GM19463 (cell line): ENCODE data around the gene GTF3C2.
"Not testable (repeated sequence)": the region's sequence is repeated elsewhere in the genome, so short reads cannot be mapped to it uniquely, and the experiment has no call there.

Experiments used
- ATAC-seq: cut with Tn5 transposase; IDR thresholded peaks from one replicate; pipeline ENCODE4 v1.9.1; 2021; ENCODE audit warnings: mild to moderate bottlenecking, moderate library complexity; ENCODE audit not compliant: unreplicated experiment

The GTF3C2 gene

DNA sequence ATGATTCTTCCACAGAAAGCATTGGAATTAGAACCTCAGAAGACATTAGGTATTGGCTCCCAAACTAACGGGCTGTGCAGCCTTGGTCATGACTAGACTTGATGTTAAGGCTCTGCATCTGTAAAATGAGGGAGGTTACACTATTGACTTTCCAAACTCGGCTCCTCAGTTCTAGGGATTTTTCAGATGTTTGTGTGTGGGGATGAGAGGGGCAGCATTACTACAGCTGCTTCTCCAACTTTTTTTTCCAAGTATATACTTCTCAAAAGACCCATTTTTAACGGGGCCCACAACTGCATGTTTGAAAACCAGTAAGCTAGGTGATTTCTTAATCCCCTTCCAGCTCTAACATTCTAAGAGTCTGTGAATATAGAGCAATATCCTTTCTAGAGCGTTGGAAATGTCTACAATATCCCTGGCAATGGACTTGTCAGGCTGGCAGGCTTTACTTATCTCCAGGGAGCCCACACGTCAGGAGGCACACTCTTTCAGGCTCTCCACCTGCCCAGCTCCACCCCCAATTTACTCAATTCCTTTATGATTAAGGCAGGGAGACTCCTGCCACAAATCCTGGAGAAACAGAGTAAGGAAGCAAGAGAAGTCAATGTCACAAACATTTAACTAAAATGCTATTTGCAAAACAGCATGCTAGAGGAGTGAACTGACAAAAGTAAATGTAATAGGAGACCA, 32.8 kb downstream of the GTF3C2 start:
- no peak for ATAC-seq

DNA sequence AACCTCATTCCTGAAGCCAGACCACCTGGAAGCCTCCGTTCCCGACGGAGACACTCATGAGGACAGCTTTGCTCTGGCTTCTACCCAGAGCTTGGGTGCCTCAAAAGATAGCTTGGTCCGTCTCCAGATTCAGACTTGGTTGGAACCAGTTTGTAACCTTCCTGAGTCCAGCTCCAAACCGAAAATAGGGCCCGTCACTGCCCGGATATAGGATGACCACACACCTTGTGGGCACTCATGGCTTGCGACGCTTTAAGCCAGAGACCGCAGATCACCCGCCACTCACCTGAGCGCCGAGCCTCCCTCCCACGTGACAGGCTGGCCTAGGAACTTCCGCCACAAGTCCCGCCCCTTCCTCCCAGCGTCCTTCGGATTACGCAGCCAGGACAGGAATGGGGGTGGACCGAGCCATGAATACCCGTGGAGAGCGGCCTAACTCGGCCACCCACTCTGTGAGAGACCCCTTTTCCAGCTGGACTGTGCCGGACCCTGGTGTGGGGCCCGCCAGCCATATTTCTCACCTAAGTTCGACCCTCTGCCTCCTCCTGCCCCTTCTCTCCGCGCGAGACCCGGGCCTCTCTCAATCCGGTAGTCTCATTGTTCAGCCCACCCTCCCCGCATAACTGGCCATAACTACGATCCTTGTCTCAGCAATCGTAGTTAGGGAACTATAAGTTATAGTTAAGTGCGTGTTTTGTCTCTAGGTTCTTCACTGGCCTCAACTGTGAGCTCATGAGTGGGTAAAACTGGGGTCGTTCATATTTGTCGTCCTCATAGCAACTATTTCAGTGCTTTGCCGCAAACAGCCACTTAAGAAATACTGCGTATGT, 33.6 kb downstream of the GTF3C2 start, which contains the start of gene MPV17:
TSS of gene MPV17 (minus strand) at position 332 of the 830 bp plus-strand sequence. CDS start 580 bp downstream, outside the sequence.
- peak; percentile 96 for ATAC-seq

DNA sequence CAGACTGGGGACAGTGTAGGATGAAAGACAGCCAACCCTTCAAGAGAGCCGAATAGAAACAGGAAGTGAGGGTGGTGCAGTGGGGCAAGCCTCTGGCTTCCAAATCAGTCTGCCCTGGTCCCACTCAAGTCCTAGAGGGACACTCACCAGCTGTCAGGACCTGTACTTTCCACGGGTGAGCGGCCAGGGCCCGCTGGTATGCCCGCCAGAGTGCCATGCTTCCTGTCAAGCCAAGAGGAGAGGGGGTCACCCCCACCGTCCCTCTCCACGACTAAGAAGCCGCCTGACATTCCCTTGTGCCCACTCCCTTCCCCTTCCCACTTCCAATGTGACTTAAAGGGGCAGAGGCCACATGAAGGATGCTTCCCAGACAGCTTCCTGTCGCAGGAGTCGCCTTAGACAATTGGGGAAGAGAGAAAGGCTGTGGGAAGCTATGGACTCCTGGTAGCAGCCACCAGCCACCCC, 34.2 kb downstream of the GTF3C2 start:
- no peak for ATAC-seq

DNA sequence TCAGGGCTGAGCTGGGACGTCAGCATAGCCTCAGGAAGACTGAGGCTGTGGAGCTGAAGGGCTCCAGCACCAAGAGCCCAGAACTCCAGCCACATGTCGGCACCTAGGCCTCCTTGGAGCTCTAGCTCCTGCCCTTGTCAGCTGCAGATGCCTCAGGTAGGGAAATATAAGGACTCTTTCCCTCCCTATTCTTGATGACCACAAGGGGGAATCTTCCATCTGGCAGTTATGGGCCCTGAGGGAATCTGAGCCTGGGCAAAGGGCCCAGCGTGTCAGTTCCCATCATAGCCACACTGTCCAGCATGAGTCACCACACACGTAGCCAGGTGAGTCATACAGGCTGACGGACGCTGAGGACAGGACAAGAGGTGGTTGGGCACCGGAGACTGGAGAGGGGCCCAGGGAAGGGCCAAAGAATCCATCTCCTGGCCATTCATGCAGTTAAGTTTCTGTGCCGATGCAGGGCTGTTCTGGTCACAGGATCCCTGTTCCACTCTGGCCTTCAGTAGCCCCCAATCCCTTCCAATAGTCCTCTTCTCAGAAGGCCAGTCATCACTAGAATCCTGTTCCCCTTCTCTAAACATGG, 35.5 kb downstream of the GTF3C2 start:
- no peak for ATAC-seq

DNA sequence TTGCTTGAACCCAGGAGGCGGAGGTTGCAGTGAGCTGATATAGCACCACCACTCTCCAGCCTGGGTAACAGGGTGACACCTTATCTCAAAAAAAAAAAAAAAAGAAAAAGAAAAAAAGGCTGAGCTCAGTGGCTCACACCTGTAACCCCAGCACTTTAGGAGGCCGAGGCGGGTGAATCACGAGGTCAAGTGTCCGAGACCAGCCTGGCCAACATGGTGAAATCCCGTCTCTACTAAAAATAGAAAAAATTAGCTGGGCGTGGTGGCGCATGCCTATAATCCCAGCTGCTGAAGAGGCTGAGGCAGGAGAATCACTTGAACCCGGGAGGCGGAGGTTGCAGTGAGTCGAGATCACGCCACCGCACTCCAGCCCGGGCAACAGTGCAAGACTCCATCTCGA, 36.7 kb downstream of the GTF3C2 start:
- ATAC-seq = not testable (repeated sequence)

DNA sequence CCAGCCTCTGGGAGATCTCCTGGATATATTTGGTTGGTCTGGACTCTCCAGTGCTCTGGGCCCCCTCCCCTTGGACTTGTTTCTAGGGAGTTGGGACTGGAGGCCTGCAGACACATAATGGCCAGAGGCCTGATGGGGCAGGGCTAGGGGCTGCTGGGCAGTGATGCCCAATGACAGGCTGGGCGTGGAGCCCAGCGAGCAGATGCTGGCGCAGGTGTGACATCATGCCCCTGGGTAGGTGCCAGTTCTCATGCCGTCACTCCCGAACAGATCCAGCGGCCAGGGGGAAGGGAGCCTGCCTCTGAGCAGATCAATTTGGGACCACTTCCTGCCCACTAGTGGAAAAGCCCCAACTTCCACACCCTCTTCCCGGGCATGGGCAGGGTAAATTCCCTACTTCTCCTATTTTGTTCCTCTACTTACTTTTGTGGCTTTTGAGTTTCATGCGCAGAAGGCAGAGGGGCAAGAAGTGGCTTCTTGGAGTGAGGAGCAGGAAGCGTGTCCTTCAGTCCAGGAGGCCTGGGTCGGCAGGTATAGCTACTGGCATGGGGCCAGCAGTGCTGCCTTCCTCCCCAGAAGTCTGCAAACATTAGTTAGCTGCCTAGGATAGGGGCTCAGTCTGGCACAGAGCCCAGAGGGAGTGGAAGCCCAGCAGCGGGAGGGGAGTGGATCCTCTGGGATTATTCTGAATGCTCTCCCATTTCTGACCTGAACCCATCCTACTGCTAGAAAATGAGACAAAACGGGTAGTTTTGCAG, 39.7 kb downstream of the GTF3C2 start:
- no peak for ATAC-seq

DNA sequence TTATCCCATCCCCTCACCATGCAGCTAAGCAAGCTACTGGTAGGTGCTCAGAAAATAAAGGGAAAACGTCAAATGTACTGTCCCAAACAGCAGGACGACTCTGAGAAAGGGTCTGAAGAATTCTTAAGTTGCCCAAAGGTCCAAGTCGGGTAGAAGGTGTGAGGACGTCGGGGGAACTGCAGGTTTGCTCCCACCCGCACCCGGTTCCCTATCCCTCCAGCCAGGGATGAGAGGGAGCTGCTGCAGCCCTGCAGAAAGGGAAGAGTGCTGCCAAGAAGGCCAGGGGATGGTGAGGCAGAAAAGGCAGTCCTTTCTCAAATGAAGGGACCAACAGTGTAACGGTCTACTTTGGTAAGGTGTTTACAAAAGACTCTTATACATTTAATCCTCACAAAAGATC, 41.4 kb downstream of the GTF3C2 start:
- ATAC-seq = no peak

DNA sequence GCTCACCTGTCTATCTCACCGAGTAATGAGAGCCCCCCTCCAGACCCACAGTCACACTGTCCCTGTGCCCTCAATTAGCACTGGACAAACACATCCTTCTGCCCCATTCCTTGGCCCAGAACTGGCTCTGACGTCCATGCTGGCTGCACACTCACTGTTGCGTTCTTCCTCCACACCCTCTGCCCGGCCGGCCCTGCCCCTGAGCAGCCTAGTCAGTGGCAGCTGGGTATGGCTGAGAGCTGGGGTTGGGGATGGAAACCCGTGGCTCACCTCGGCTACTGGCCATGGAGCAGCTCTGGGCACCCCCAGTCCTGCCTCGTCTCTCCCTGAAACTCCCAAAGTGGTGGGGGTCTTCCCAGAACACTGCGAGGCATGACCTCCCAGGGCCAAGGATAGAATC, 41.9 kb downstream of the GTF3C2 start:
- no peak for ATAC-seq

DNA sequence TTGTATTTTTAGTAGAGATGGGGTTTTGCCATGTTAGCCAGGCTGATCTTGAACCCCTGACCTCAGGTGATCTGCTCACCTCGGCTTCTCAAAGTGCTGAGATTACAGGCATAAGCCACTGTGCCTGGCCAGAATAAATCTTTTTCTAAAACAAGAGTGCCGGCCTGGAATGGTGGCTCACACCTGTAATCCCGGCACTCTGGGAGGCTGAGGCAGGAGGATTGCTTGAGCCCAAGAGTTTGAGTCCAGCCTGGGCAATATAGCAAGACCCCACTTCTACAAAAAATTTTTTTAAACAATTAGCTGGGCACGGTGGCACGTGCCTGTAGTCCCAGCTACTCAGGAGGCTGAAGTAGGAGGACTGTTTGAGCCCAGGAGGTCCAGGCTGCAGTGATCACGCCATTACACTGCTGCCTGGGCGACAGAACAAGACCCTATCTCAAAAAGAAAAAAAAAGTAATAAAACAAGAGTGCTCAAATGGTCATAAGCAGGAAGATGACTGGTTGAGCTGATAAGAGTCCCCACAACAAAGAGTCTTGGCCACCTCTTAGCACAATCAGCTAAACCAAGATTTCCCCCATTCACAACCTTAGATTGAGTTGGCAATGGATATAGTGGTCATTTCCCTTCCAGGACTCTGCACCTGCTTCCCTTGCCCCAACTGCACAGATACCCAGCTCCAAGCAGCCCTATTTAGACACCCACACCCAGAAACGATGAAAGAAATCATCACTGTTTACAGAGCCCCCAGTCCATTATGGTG, 42.5 kb downstream of the GTF3C2 start:
- ATAC-seq = no peak

DNA sequence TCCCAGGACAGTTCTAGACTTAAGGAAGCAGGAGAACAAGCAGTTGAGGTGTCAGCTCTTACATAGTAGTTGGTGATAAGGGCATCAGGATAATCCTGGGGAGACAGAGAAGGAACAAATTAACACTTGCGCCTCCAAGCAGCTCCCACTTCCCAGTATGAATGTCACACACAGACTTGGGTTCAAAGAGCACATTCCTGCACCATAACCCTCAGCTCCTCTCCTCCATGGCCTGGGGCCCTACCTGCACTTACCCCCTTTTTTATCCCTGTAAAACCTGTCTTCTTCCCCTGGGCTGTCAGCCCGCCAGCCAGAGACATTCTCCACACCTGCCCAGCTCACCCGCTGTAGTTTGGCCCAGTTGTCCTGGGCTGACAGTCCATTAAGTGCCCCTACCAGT, 44.4 kb downstream of the GTF3C2 start:
- ATAC-seq = no peak

DNA sequence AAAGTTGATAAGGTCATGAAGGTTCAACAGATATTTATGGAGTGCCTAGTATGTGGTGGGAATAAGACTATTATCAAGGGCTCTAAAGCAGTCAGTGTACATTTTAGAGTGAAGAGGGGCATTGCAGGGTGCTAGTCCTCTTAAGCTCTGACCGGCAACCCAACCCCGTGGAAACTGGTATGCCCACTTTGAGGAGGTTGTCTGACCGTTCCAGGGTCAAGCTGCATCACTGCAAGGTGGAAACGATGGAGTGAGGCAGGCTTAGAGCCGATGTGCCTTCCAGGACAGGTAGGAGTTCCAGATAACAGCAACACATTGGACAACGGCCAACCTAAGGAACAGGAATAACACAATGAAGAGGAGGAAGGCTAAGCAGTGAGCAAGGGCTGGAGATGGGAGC, 46.9 kb downstream of the GTF3C2 start:
- no peak for ATAC-seq

DNA sequence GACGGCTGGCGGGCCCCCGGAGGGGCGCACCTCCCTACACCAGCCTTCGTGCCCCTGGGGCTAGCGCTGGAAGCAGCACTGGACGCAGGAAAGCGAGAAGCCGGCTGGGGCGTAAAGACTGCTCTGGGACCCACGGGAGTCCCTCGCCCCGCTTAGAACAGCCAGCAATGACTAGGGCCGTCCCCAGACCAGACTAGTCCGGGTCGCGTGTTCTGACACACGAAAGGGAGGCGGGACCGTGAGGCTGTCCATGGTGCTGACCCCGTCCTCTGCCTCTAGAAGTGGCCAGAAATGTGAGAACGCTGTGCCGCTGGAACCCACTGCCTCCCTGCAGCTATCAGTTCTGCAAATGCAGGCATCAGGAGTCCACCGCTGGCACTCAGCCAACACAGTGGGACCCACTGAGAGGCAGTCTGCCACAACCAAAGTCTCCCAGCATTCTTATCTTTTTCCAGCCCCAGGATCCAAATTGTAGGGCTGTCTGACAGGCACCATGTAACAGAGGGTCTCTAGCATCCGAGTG, 48.1 kb downstream of the GTF3C2 start, which contains the start of gene UCN:
TSS of gene UCN (minus strand) at position 87 of the 523 bp plus-strand sequence. CDS start 550 bp downstream, outside the sequence.
- ATAC-seq = no peak

DNA sequence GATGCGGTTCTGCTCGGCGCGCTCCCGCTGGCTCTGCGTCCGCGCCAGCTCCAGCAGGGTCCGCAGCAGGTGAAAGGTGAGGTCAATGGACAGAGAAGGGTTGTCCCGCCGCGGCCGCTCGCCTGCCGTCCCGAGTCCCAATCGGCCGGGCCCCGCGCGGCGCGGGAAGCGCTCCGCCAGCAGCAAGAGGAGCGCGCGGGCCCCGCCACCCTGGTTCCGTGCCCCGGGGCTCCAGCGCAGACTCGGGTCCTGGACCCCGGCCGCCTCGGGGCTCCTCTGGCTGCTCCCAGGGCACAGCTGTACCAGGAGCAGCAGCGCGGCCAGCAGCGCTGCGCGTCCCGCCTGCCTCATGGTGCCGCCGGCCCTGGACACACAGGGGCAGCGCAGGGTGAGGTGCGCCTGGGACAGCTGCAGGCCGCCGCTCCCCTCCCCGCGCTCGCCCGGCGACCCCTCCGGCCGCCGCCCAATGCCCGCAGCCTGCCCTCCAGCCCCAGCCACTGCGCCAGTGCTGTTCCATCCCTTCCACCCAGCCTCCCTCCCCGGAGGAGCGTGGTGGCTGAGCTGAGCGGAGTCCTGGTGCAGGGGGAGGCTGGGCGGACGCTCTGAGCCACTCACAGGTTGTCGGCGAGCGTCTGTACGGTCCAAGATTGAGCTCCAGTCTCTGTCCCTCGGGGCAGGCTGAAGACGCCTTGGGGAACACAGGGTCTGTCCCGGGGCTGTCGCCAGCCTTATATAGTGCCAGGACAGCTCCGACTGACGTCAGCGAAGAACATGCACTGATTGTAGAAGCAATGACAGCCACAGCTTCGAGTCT, 48.8 kb downstream of the GTF3C2 start:
- no peak for ATAC-seq

DNA sequence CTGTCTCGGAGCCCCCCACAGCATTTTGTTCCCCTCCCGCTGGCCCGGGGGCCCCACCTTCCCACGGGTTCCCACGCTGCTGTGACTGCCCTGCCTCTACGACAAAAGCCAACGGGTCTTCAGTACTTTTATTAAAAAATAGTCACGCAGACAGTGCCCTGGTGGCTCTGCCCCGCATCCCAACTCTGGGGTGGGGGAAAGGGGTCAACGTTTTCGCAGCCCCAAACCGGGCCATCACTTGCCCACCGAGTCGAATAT, 49.3 kb downstream of the GTF3C2 start:
- ATAC-seq = no peak

DNA sequence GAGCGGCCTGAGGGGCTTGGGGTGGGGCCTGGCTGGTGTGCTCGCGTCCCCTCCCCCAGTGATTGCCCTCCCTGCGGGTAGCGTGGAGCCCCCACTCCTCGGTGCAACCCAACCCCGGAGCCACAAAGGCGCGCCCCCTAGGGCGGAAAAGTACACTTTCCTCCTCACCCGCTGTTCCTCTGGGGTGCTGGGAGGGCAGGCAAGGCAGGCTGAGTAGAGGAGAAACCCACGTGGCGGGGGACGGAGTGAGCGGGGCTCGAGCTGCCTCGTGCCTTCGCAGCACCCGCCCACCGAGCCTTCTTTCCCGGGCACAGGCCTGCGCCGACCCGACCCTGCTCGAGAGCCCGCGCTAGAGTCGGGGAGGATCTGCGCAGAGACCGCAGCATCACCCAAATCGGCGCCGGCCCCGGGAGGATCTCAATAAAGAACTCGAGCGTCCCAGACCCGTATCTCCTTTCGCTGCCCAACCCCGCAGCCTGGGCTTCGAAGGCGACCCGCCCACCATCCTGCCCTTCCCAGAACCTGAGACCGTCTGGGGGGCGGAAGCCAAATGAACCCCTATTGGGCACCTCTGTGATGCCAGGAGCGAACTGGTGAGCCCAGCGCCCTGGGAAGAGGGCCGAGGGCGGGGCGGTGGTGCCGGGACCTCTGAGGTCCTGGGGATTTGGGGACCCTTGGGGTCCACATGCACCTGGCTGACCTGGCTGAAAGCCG, 49.8 kb downstream of the GTF3C2 start:
- ATAC-seq = no peak

DNA sequence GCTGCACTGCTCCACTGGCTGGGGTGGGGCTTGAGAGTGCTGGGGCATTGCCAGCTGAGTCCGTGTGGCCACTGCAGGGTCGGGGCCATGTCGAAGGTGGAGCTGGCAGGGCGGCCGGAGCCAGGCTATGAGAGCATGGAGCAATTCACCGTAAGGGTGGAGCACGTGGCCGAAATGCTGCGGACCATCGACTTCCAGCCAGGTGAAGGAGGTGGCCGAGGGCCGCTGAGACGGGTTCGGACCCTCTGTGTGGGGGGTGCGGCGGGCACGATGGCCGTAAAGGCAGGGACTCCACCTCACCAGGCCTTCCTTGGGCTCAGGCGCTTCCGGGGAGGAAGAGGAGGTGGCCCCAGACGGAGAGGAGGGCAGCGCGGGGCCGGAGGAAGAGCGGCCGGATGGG, 50.4 kb downstream of the GTF3C2 start:
- ATAC-seq = no peak

DNA sequence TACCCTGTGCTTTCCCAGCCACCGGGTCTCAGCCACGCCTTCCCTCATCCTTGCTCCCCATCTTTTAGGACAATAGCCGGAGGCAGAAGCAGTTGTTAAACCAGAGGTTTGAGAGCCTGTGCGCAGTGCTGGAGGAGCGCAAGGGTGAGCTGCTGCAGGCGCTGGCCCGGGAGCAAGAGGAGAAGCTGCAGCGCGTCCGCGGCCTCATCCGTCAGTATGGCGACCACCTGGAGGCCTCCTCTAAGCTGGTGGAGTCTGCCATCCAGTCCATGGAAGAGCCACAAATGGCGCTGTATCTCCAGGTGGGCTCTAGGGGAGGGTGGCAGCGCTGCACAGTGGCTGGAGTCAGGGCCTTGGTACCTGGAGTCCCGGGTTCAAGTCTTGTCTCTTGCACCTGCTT, 51.0 kb downstream of the GTF3C2 start:
- no peak for ATAC-seq

DNA sequence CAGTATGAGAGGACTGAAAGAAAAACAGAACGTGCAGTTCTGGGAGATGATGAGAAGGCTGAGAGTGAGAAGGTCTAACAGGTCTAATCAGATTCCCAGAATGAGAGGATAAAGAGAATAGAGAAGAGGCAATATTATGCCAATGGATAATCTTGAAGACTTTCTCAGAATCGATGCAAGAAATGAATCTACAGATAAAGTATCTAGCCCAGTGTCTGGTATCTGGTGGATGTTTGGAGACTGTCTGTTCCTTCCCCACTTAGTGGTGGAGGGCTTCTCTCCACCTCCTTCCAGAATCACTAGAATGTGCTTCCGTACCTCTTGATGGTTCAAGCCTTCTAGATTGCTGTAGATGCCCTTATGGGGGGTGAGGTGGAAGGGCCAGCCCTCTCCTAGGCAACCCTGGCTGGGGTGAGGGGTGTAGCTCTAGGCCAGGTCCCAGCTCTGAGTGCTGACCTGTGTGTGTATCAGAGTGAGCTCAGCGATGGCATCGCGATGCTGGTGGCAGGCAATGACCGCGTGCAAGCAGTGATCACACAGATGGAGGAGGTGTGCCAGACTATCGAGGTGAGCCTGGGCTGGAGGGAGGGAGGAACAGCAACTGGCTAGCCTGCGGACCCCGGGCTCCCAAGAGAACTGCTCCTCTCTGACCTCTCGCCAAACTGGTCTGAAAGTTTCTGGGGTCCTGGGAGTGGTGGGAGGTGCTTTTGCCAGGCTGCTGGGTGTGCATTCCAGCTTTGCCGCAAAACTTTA, 51.9 kb downstream of the GTF3C2 start:
- ATAC-seq = no peak
